ENCODE data around the gene EDEM2.
"Not testable (repeated sequence)": the region's sequence is repeated elsewhere in the genome, so short reads cannot be mapped to it uniquely, and the experiment has no call there.

Gene EDEM2

DNA sequence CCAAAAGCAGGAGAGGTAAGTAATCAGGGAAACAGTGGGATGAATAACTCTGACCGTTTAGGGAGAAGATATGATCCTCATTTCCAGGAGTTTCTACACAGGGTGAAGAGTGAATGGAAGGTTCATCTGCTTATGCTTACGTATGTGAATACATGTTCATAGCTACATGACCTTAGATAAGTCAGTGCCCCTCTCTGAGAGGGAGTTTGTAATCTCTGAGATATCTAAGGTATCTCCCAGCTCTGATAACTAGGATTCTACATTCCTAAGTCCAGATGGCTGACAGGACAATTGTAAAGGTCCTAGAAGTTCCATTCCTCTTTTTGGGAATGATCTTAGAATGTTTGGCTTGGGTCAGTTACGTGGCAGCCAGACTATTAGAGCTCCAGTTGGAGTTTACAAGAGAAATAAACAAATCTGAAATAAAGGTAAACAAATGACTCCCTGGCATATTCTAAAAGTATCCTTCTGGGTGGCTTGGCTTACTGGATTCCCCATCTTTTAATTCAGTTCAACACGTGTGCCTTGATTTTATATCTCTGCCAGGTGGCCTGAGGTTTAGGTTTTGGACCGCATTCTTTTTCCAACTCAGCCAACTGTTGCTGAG lies 40.6 kb upstream of the EDEM2 start:
- DNase-seq, result no peak
- Histone ChIP-seq H3K4me1 (no peaks in the 10 kb centered on the region), H3K36me3 (no peaks in the 10 kb centered on the region), H3K9me3 (no peaks in the 10 kb centered on the region), H3K27me3 (no peaks in the 10 kb centered on the region), H3K4me3 (ENCODE audit: low read depth, low read length) (no peak overlapping the region)
- TF ChIP-seq, protein P1, sequence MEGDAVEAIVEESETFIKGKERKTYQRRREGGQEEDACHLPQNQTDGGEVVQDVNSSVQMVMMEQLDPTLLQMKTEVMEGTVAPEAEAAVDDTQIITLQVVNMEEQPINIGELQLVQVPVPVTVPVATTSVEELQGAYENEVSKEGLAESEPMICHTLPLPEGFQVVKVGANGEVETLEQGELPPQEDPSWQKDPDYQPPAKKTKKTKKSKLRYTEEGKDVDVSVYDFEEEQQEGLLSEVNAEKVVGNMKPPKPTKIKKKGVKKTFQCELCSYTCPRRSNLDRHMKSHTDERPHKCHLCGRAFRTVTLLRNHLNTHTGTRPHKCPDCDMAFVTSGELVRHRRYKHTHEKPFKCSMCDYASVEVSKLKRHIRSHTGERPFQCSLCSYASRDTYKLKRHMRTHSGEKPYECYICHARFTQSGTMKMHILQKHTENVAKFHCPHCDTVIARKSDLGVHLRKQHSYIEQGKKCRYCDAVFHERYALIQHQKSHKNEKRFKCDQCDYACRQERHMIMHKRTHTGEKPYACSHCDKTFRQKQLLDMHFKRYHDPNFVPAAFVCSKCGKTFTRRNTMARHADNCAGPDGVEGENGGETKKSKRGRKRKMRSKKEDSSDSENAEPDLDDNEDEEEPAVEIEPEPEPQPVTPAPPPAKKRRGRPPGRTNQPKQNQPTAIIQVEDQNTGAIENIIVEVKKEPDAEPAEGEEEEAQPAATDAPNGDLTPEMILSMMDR (IDR thresholded peaks at IDR 0.05; ENCODE audit: low read depth, low read length), result no peak

DNA sequence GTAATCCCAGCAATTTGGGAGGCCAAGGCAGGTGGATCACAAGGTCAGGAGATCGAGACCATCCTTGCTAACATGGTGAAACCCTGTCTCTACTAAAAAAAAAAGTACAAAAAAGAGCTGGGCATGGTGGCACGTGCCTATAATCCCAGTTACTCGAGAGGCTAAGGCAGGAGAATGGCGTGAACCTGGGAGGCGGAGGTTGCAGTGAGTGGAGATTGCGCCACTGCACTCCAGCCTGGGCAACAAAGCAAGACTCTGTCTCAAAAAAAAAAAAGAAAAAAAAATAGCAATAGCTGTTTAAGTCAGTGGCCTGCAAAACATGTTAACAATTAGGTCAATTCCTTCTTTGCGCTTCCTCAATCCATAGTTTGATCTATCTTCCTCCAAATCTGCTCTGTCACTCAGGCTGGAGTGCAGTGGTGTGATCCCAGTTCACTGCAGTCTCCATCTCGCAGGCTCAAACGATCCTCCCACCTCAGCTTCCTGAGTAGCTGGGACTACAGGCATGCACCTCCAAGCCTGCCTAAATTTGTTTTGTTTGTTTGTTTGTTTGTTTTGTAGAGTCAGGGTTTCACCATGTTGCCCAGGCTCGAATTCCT lies 39.7 kb upstream of the EDEM2 start:
- not testable (repeated sequence) for H3K4me1 ChIP-seq; H3K36me3 ChIP-seq; H3K4me3 ChIP-seq (ENCODE audit: low read depth, low read length); H3K9me3 ChIP-seq; H3K27me3 ChIP-seq; DNase-seq

DNA sequence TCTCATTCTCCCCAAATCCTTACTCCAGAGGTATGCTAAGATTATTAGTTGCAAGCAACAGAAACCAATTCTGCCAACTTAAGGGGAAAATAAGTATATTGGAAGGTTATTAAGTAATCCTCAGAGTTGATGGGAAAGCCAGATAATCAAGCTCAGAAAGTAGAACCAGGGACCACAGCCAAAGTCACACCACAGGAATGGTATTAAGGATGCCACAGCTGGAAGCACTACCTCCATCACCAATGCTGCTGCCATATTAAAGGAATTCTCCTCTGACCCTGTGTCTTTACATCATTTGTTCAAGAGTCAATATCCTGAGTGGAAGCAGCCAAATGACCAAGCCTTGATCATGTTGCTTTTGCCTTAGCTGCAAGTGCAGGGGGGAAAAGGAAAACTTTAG lies 34.6 kb upstream of the EDEM2 start:
- Histone ChIP-seq H3K4me1 (no peaks in the 10 kb centered on the region), H3K9me3 (no peaks in the 10 kb centered on the region), H3K36me3 (no peaks in the 10 kb centered on the region), H3K27me3 (no peaks in the 10 kb centered on the region), H3K4me3 (ENCODE audit: low read depth, low read length) (no peak overlapping the region)
- TF ChIP-seq, protein P1 (IDR thresholded peaks at IDR 0.05; ENCODE audit: low read depth, low read length), result no peak
- no peak for DNase-seq

DNA sequence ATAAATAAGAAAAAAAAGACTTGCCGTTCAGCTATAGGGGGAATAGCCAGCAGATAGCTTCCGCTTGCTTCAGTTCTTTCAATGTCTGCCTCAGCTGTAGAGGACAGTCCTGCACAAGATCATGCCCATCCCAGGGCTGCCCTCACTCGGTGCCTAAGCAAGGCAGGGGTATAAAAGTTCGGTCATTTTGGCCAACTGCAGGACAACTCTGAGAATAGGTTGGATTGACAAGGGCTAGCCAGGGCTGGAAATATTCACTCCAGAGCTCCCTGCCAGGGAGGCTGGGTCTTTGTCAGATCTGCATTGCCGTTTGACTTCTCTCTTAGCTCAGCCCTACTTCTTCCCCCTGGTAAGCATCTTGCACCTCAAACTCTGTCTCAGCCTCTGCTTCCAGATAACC lies 33.1 kb upstream of the EDEM2 start:
- no peaks in the 10 kb centered on the region for H3K27me3 ChIP-seq
- TF ChIP-seq, protein P1 (IDR thresholded peaks at IDR 0.05; ENCODE audit: low read depth, low read length), result no peak
- H3K4me3 ChIP-seq (ENCODE audit: low read depth, low read length), result no peak overlapping the region
- no peaks in the 10 kb centered on the region for H3K36me3 ChIP-seq
- no peaks in the 10 kb centered on the region for H3K4me1 ChIP-seq
- DNase-seq, result no peak
- H3K9me3 ChIP-seq, result no peaks in the 10 kb centered on the region

DNA sequence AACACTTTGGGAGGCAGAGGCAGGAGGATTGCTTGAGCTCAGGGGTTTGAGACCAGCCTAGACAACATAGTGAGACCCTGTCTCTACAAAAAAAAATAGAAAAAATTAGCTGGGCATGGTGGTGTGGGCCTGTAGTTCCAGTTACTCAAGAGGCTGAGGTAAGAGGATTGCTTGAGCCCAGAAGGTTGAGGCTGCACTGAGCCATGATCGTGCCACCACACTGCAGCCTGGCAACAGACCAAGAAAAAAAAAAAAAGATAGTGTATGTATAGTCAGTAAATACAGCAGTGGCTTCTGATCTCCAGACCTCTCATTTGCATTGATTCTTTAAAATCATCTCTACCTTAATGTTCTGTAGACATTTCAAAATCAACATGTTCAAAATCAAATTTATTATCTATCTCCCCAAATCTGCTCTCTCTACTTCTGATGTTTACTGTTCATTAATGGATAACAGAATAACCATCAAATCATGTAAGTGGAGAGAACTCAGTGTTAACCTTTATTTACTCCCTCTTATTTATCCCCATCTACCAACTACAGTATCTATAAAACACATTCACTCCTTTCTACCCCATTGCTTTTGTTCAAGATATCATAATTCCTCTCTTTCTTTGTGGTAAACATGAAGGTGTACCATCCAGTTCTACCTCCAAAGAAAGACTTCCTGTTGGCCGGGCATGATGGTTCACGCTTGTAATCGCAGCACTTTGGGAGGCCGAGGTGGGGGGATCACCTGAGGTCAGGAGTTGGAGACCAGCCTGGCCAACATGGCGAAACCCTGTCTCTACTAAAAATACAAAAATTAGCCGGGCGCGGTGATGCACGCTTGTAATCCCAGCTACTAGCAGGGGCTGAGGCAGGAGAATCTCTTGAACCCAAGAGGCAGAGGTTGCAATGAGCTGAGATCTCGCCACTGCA lies 32.4 kb upstream of the EDEM2 start:
- Histone ChIP-seq H3K36me3 (no peaks in the 10 kb centered on the region), H3K4me3 (ENCODE audit: low read depth, low read length) (no peak overlapping the region), H3K27me3 (no peaks in the 10 kb centered on the region), H3K9me3 (no peaks in the 10 kb centered on the region), H3K4me1 (no peaks in the 10 kb centered on the region; the same call in 1 of the 2 replicates)
- TF ChIP-seq, protein P1 (IDR thresholded peaks at IDR 0.05; ENCODE audit: low read depth, low read length), result no peak
- DNase-seq, result no peak

DNA sequence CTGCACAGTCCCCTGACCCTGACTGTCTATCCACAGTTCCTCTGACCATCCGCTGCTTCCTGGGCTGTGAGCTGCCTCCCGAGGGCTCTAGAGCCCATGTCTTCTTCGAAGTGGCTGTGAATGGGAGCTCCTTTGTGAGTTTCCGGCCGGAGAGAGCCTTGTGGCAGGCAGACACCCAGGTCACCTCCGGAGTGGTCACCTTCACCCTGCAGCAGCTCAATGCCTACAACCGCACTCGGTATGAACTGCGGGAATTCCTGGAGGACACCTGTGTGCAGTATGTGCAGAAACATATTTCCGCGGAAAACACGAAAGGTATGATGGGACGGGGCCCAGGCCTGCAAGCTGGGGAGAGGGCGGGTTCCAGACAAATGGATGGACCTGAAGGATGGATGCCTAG lies 29.0 kb upstream of the EDEM2 start:
- no peak for DNase-seq
- Histone ChIP-seq H3K4me1 (no peaks in the 10 kb centered on the region; the same call in none of the 2 replicates), H3K36me3 (no peaks in the 10 kb centered on the region), H3K9me3 (no peaks in the 10 kb centered on the region), H3K4me3 (ENCODE audit: low read depth, low read length) (no peak overlapping the region), H3K27me3 (no peaks in the 10 kb centered on the region)
- TF ChIP-seq, protein P1 (IDR thresholded peaks at IDR 0.05; ENCODE audit: low read depth, low read length), result no peak
